H9 (cell line): ENCODE data around the gene GJD4. TPM values are rescaled to one million over a fixed set of nuclear protein-coding genes. Genes with fewer than 3 reads are reported as not detected.

Experiments used
- DNase-seq: peaks from one replicate; pipeline ENCODE4 v3.0.0-alpha.2; 2017
- H2AFZ ChIP-seq: one replicate; pipeline ENCODE4 v1.6.1; 2013; ENCODE audit warnings: mild to moderate bottlenecking, low read length, control low read depth, moderate library complexity
- H2AK5ac ChIP-seq: 2 replicates; pipeline ENCODE4 v1.6.1; 2013; ENCODE audit warnings: low read length, control low read depth, mixed read lengths; ENCODE audit not compliant: insufficient read length
- H2BK120ac ChIP-seq: one replicate; pipeline ENCODE4 v1.6.1; 2013; ENCODE audit warnings: low read depth, mild to moderate bottlenecking, low read length, control low read depth, inconsistent platforms; ENCODE audit not compliant: poor library complexity, severe bottlenecking
- H2BK12ac ChIP-seq: 2 replicates; pipeline ENCODE4 v1.6.1; 2013; ENCODE audit warnings: low read length, control low read depth, mixed read lengths, low read depth; ENCODE audit not compliant: insufficient read length
- H2BK15ac ChIP-seq: 2 replicates; pipeline ENCODE4 v1.6.1; 2013; ENCODE audit warnings: low read depth, low read length, control low read depth
- H2BK20ac ChIP-seq: one replicate; pipeline ENCODE4 v1.6.1; 2013; ENCODE audit warnings: low read depth, mild to moderate bottlenecking, low read length, control low read depth, inconsistent platforms; ENCODE audit not compliant: poor library complexity, severe bottlenecking
- H2BK5ac ChIP-seq: 2 replicates; pipeline ENCODE4 v1.6.1; 2013; ENCODE audit warnings: low read length, control low read depth, mixed read lengths; ENCODE audit not compliant: insufficient read length
- H3K14ac ChIP-seq: 2 replicates; pipeline ENCODE4 v1.6.1; 2013; ENCODE audit warnings: low read length, control low read depth; ENCODE audit not compliant: insufficient read depth
- H3K18ac ChIP-seq: 2 replicates; pipeline ENCODE4 v1.6.1; 2013; ENCODE audit warnings: low read depth, mild to moderate bottlenecking, mixed read lengths, low read length, control low read depth; ENCODE audit not compliant: insufficient read length
- H3K23ac ChIP-seq: 2 replicates; pipeline ENCODE4 v1.6.1; 2013; ENCODE audit warnings: low read length, control low read depth, mixed read lengths, low read depth; ENCODE audit not compliant: insufficient read length
- H3K23me2 ChIP-seq: 2 replicates; pipeline ENCODE4 v1.6.1; 2013; ENCODE audit warnings: low read depth, mild to moderate bottlenecking, mixed read lengths, low read length, control low read depth; ENCODE audit not compliant: insufficient read length, poor library complexity, severe bottlenecking
- H3K27ac ChIP-seq: 2 replicates; pipeline ENCODE4 v1.5.1; 2013; ENCODE audit warnings: low read length, control low read depth, mixed read lengths, low read depth; ENCODE audit not compliant: insufficient read length
- H3K27me3 ChIP-seq: 2 replicates; pipeline ENCODE4 v1.6.1; 2013; ENCODE audit warnings: low read length, control low read depth, inconsistent platforms; ENCODE audit not compliant: insufficient read depth
- H3K4ac ChIP-seq: 2 replicates; pipeline ENCODE4 v1.6.1; 2013; ENCODE audit warnings: low read depth, mild to moderate bottlenecking, control low read depth, inconsistent platforms, low read length, moderate library complexity
- H3K4me1 ChIP-seq: 2 replicates; pipeline ENCODE4 v1.6.1; 2013; ENCODE audit warnings: low read length, control low read depth, inconsistent platforms; ENCODE audit not compliant: insufficient read depth
- H3K4me2 ChIP-seq: 2 replicates; pipeline ENCODE4 v1.6.1; 2013; ENCODE audit warnings: low read length, control low read depth, mixed read lengths; ENCODE audit not compliant: insufficient read length, insufficient read depth
- H3K56ac ChIP-seq: 2 replicates; pipeline ENCODE4 v1.6.1; 2013; ENCODE audit warnings: low read depth, mild to moderate bottlenecking, mixed read lengths, low read length, control low read depth; ENCODE audit not compliant: insufficient read length
- H3K79me1 ChIP-seq: 2 replicates; pipeline ENCODE4 v1.6.1; 2013; ENCODE audit warnings: low read depth, mild to moderate bottlenecking, moderate library complexity, low read length, control low read depth, inconsistent platforms; ENCODE audit not compliant: insufficient read depth, poor library complexity, severe bottlenecking
- H3K79me2 ChIP-seq: 2 replicates; pipeline ENCODE4 v1.6.1; 2013; ENCODE audit warnings: low read length, control low read depth, inconsistent platforms; ENCODE audit not compliant: insufficient read depth
- H3K9ac ChIP-seq: 2 replicates; pipeline ENCODE4 v1.6.1; 2013; ENCODE audit warnings: low read length, control low read depth, mixed read lengths; ENCODE audit not compliant: insufficient read length; ENCODE audit errors: extremely low read depth
- H3K9me3 ChIP-seq: one replicate; pipeline ENCODE4 v1.6.1; 2013; ENCODE audit warnings: low read depth, low read length, inconsistent platforms; ENCODE audit not compliant: control insufficient read depth
- H3T11ph ChIP-seq: one replicate; pipeline ENCODE4 v1.6.1; 2013; ENCODE audit warnings: mild to moderate bottlenecking, low read length, control low read depth, inconsistent platforms
- H4K20me1 ChIP-seq: one replicate; pipeline ENCODE4 v1.6.1; 2013; ENCODE audit not compliant: control insufficient read depth, insufficient read length, insufficient read depth
- H4K5ac ChIP-seq: 2 replicates; pipeline ENCODE4 v1.6.1; 2013; ENCODE audit warnings: low read depth, mild to moderate bottlenecking, mixed read lengths, low read length, control low read depth; ENCODE audit not compliant: insufficient read length
- H4K8ac ChIP-seq: replicated peaks from 2 replicates; pipeline ENCODE4 v1.6.1; 2013; ENCODE audit warnings: low read length, control low read depth, mixed read lengths, low read depth; ENCODE audit not compliant: insufficient read length
- H4K91ac ChIP-seq: 2 replicates; pipeline ENCODE4 v1.6.1; 2013; ENCODE audit warnings: low read depth, mild to moderate bottlenecking, moderate library complexity, mixed read lengths, low read length, control low read depth; ENCODE audit not compliant: insufficient read length
- H3K27ac Mint-ChIP-seq, 3 experiments: 2 replicates in 2 of 3; 3 replicates in 1 of 3; pipeline ENCODE4 v1.8.0; 2020 to 2021; ENCODE audit warnings: mixed read lengths in 3 of 3, mild to moderate bottlenecking in 1 of 3, moderate library complexity in 1 of 3
- H3K27me3 Mint-ChIP-seq: 2 replicates; pipeline ENCODE4 v1.8.0; 2021; ENCODE audit warnings: low read depth, mild to moderate bottlenecking, moderate library complexity, mixed read lengths
- H3K36me3 Mint-ChIP-seq, 3 experiments: 2 replicates in 2 of 3; 3 replicates in 1 of 3; pipeline ENCODE4 v1.8.0; 2020 to 2021; ENCODE audit warnings: low read depth in 3 of 3, mixed read lengths in 3 of 3; ENCODE audit not compliant: insufficient read depth in 1 of 3
- H3K4me1 Mint-ChIP-seq, 2 experiments: 2 replicates each; pipeline ENCODE4 v1.8.0; 2020; ENCODE audit warnings: mixed read lengths in 2 of 2
- H3K4me3 Mint-ChIP-seq, 2 experiments: 2 replicates in 1 of 2; 3 replicates in 1 of 2; pipeline ENCODE4 v1.8.0; 2020 to 2021; ENCODE audit warnings: mild to moderate bottlenecking in 2 of 2, mixed read lengths in 2 of 2, moderate library complexity in 1 of 2
- H3K9me3 Mint-ChIP-seq, 2 experiments: 2 replicates in 1 of 2; 3 replicates in 1 of 2; pipeline ENCODE4 v1.8.0; 2020; ENCODE audit warnings: mild to moderate bottlenecking in 2 of 2, mixed read lengths in 2 of 2, moderate library complexity in 1 of 2
- WGBS: extraction: QIAGEN DNeasy Blood & Tissue Kit; methylation state at CpG from one replicate; pipeline ENCODE4 v1.1.7; 2013; ENCODE audit warnings: missing lambda C conversion rate, low lambda C conversion rate, mixed read lengths; ENCODE audit not compliant: insufficient read length; ENCODE audit errors: extremely low coverage; 5-methylcytosine and 5-hydroxymethylcytosine counted together
- total RNA-seq: library from RNA; stranded (reverse); gene quantifications from 2 replicates; pipeline ENCODE4 v1.2.1, GENCODE V29; 2021
- TF ChIP-seq, protein P1 (sequence below): fragments of 200-600 bp; sonication (generic); conservative IDR thresholded peaks from 3 replicates; pipeline ENCODE4 v1.8.0; 2021; ENCODE audit warnings: antibody characterized with exemption, mild to moderate bottlenecking

The GJD4 gene
- total RNA-seq, 1 experiment from 2014 or later, result not detected

DNA sequence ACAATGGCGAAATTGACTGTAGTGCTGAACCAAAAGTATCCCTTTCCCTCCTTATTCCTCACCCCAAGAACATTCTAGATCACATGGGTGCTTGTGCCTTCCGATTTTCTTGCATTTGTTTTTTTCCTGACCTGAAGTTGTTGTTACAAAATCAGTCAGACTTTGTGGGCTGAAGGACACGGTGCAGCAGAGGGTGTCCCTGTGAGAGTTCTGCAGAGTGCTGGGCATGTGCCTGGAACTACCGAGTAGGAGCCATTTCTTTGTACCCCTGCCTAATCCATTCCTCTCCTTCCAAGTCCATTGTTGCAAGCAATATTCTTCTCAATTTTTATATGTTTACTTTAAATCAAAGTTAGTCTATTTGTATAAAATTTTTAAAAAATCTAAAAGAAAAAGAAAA is 35.3 kb upstream of the GJD4 start:
- H3K27ac Mint-ChIP-seq, result peak overlapping the region in 1 of 3 experiments; percentile 49; a peak in 1 of 7 replicates
- no peak overlapping the region for H3K18ac ChIP-seq
- no CpG with 5 or more reads among the region's 4 CpGs for WGBS

More for the DNA sequence above, 35.3 kb upstream of the GJD4 start:
- H3K23ac ChIP-seq, result no peak overlapping the region
- TF ChIP-seq, protein P1, sequence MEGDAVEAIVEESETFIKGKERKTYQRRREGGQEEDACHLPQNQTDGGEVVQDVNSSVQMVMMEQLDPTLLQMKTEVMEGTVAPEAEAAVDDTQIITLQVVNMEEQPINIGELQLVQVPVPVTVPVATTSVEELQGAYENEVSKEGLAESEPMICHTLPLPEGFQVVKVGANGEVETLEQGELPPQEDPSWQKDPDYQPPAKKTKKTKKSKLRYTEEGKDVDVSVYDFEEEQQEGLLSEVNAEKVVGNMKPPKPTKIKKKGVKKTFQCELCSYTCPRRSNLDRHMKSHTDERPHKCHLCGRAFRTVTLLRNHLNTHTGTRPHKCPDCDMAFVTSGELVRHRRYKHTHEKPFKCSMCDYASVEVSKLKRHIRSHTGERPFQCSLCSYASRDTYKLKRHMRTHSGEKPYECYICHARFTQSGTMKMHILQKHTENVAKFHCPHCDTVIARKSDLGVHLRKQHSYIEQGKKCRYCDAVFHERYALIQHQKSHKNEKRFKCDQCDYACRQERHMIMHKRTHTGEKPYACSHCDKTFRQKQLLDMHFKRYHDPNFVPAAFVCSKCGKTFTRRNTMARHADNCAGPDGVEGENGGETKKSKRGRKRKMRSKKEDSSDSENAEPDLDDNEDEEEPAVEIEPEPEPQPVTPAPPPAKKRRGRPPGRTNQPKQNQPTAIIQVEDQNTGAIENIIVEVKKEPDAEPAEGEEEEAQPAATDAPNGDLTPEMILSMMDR, result no peak
- H3K9ac ChIP-seq, result no peak overlapping the region
- H3K27ac ChIP-seq, result no peak overlapping the region
- no peak overlapping the region for H2AK5ac ChIP-seq
- H3K56ac ChIP-seq, result no peak overlapping the region
- no peak overlapping the region for H2BK12ac ChIP-seq
- H3K9me3 ChIP-seq, result no peaks in the 10 kb centered on the region
- H3K4me2 ChIP-seq, result no peak overlapping the region
- H3T11ph ChIP-seq, result no peak overlapping the region
- H3K23me2 ChIP-seq, result no peaks in the 10 kb centered on the region
- Mint-ChIP-seq H3K9me3 (no peaks in the 10 kb centered on the region), H3K27me3 (no peaks in the 10 kb centered on the region), H3K36me3 (peaks cover 11 to 42% (median 12%) of the 10 kb centered on the region in 3 experiments), H3K4me1 (peaks cover 13 to 15% of the 10 kb centered on the region in 2 experiments), H3K4me3 (no peak overlapping the region)
- no peak overlapping the region for H2BK120ac ChIP-seq
- no peaks in the 10 kb centered on the region for H3K4me1 ChIP-seq
- H4K20me1 ChIP-seq, result no peaks in the 10 kb centered on the region
- H4K5ac ChIP-seq, result no peak overlapping the region
- H4K8ac ChIP-seq, result no peak overlapping the region
- no peak for DNase-seq
- H2AFZ ChIP-seq, result no peak overlapping the region
- H3K79me1 ChIP-seq, result no peaks in the 10 kb centered on the region
- no peak overlapping the region for H3K4ac ChIP-seq
- no peak overlapping the region for H2BK20ac ChIP-seq
- H2BK15ac ChIP-seq, result no peak overlapping the region
- H3K27me3 ChIP-seq, result no peaks in the 10 kb centered on the region
- H3K79me2 ChIP-seq, result no peaks in the 10 kb centered on the region
- H4K91ac ChIP-seq, result no peak overlapping the region
- H2BK5ac ChIP-seq, result no peak overlapping the region
- no peak overlapping the region for H3K14ac ChIP-seq
